Activated CD4-positive, alpha-beta T cell treated with anti-CD3 and anti-CD28 coated beads for 36 hours (primary cell): ENCODE results near the gene RIPK3. TPM values are rescaled to one million over a fixed set of nuclear protein-coding genes. Genes with fewer than 3 reads are reported as not detected.

Experiments
- ATAC-seq: fragments of 200-7000 bp; cut with Tn5 transposase; one replicate; pipeline ENCODE4 v1.10.0; 2021; ENCODE audit warnings: mild to moderate bottlenecking, moderate library complexity
- CTCF ChIA-PET: fragments of 350-600 bp; sonication (Branson Sonifier 250); formaldehyde crosslinking; loops from one replicate; lab custom pipeline; 2021; ENCODE audit warnings: antibody characterized with exemption; lab: Charles Lee
- POLR2A ChIA-PET: fragments of 350-600 bp; sonication (Branson Sonifier 250); formaldehyde crosslinking; loops from one replicate; lab custom pipeline; 2021; ENCODE audit warnings: antibody characterized with exemption, inconsistent platforms; lab: Charles Lee
- DNase-seq: peaks from one replicate; pipeline ENCODE4 v3.0.0-alpha.2; 2020
- H3K27ac Mint-ChIP-seq: one replicate; pipeline ENCODE4 v1.8.0; 2021; ENCODE audit warnings: mixed read lengths
- H3K27me3 Mint-ChIP-seq: one replicate; pipeline ENCODE4 v1.8.0; 2021; ENCODE audit warnings: mixed read lengths
- H3K36me3 Mint-ChIP-seq: one replicate; pipeline ENCODE4 v1.8.0; 2021; ENCODE audit warnings: low read depth, mixed read lengths
- H3K4me1 Mint-ChIP-seq: one replicate; pipeline ENCODE4 v1.8.0; 2021; ENCODE audit warnings: mixed read lengths
- H3K4me3 Mint-ChIP-seq: one replicate; pipeline ENCODE4 v1.8.0; 2021; ENCODE audit warnings: mild to moderate bottlenecking, moderate library complexity, mixed read lengths
- H3K9me3 Mint-ChIP-seq: one replicate; pipeline ENCODE4 v1.8.0; 2021; ENCODE audit warnings: low read depth, mixed read lengths
- intact Hi-C, 2 experiments: fragments of 100-400 bp; cut with DNase I in 1 of 2; cut with micrococcal nuclease in 1 of 2; formaldehyde crosslinking; loops; one replicate each; pipeline versions ENCODE4 v1.14.2 to v1.15.1; 2022 to 2024; cut with DNase I, micrococcal nuclease
- total RNA-seq, 2 experiments: library from RNA; stranded (reverse); gene quantifications; one replicate each; pipeline ENCODE4 v1.2.3, GENCODE V29; 2021

RIPK3 gene
- total RNA-seq, 2 experiments from 2014 or later = 8.9 to 9.4 TPM

GRCh38 chr14:24299255-24300191 is 40.3 kb downstream of the RIPK3 start, which contains the start of the genes DHRS1 and NOP9:
Gene DHRS1, minus strand, starts transcription at chr14:24299780. Its CDS starts 674 bp downstream, at chr14:24299106.
Gene NOP9, plus strand, starts transcription at chr14:24299850. Its CDS starts 105 bp downstream, at chr14:24299955.
- intact Hi-C loops = loop anchor here (1.0 to 5.0 kb wide), 14 partner anchors 28 to 287 kb away; partner anchors contain the start of genes CHMP4A (in 2 of the 2), CARMIL3 (in 1 of the 2), DCAF11 (in 1 of the 2) and EMC9 (in 1 of the 2)
- peaks cover 51% of the 10 kb centered on the region for H3K4me1 Mint-ChIP-seq
- peak within 1 kb of the TSS; percentile 77 for H3K27ac Mint-ChIP-seq
- H3K9me3 Mint-ChIP-seq = no peaks in the 10 kb centered on the region
- peaks cover 37% of the 10 kb centered on the region for H3K36me3 Mint-ChIP-seq
- ATAC-seq = peak; percentile 67
- DNase-seq = peak; percentile 96
- H3K27me3 Mint-ChIP-seq = no peaks in the 10 kb centered on the region
- peak within 1 kb of the TSS; percentile 91 for H3K4me3 Mint-ChIP-seq
- POLR2A ChIA-PET = interaction anchor here (0.5 to 1.7 kb wide), 6 partner anchors 11 to 422 kb away, joined by 3 to 12 read pairs (median 3); partner anchors contain the start of genes DCAF11, NRL and TINF2
- CTCF ChIA-PET = interaction anchor here (0.6 to 16.5 kb wide), 18 partner anchors 9 to 189 kb away, joined by 3 to 430 read pairs (median 6); partner anchors contain the start of genes CHMP4A, CIDEB, DCAF11 and GMPR2

GRCh38 chr14:24298892-24299254 is 40.9 kb downstream of the RIPK3 start:
- intact Hi-C loops = loop anchor here (1.0 to 5.0 kb wide), 14 partner anchors 28 to 287 kb away; partner anchors contain the start of genes CHMP4A (in 2 of the 2), CARMIL3 (in 1 of the 2), DCAF11 (in 1 of the 2) and EMC9 (in 1 of the 2)
- H3K4me3 Mint-ChIP-seq = peak overlapping the region; percentile 91
- ChIA-PET POLR2A (interaction anchor here (0.7 to 1.7 kb wide), 3 partner anchors 34 to 185 kb away, joined by 3 to 12 read pairs (median 6); partner anchors contain the start of genes DCAF11, NRL and TINF2), CTCF (interaction anchor here (0.9 to 16.5 kb wide), 10 partner anchors 11 to 138 kb away, joined by 4 to 430 read pairs (median 22); partner anchors contain the start of genes CHMP4A, CIDEB, GMPR2 and LTB4R)
- no peaks in the 10 kb centered on the region for H3K27me3 Mint-ChIP-seq
- H3K27ac Mint-ChIP-seq = peak overlapping the region; percentile 77
- ATAC-seq (peak; percentile 18), DNase-seq (peak; percentile 52)
- H3K36me3 Mint-ChIP-seq = peaks cover 33% of the 10 kb centered on the region
- H3K4me1 Mint-ChIP-seq = peaks cover 51% of the 10 kb centered on the region
- H3K9me3 Mint-ChIP-seq = no peaks in the 10 kb centered on the region

GRCh38 chr14:24297190-24297964 is 42.4 kb downstream of the RIPK3 start:
- Mint-ChIP-seq H3K9me3 (no peaks in the 10 kb centered on the region), H3K4me1 (peaks cover 51% of the 10 kb centered on the region), H3K27ac (peak overlapping the region; percentile 79), H3K36me3 (peaks cover 28% of the 10 kb centered on the region), H3K27me3 (no peaks in the 10 kb centered on the region), H3K4me3 (no peak overlapping the region)
- intact Hi-C loops = loop anchor here (1.0 to 5.0 kb wide), 9 partner anchors 8 to 285 kb away; partner anchors contain the start of genes MDP1 (in 2 of the 2), RNF31 (in 2 of the 2), CARMIL3 (in 1 of the 2) and LTB4R (in 1 of the 2)
- ATAC-seq (peak; percentile 25), DNase-seq (no peak)
- CTCF ChIA-PET = interaction anchor here (0.6 to 16.5 kb wide), 30 partner anchors 13 to 359 kb away, joined by 3 to 430 read pairs (median 4); partner anchors contain the start of genes CHMP4A, CIDEB, GMPR2 and IRF9
- POLR2A ChIA-PET = interaction anchor here (0.6 to 1.5 kb wide), 7 partner anchors 26 to 151 kb away, joined by 3 to 7 read pairs (median 3); partner anchors contain the start of genes PSME2, RABGGTA and TINF2

- ChIA-PET CTCF (interaction anchor here (0.6 to 16.5 kb wide), 31 partner anchors 9 to 253 kb away, joined by 3 to 430 read pairs (median 4); partner anchors contain the start of genes CHMP4A, CIDEB, EMC9 and GMPR2), POLR2A (interaction anchor here (0.6 to 1.5 kb wide), 6 partner anchors 25 to 150 kb away, joined by 3 to 7 read pairs (median 4); partner anchors contain the start of genes CHMP4A, PSME2 and RABGGTA)
- peak; percentile 76 for ATAC-seq
- H3K36me3 Mint-ChIP-seq = peaks cover 30% of the 10 kb centered on the region
- peak overlapping the region; percentile 79 for H3K27ac Mint-ChIP-seq
- no peaks in the 10 kb centered on the region for H3K9me3 Mint-ChIP-seq
- peaks cover 45% of the 10 kb centered on the region for H3K4me1 Mint-ChIP-seq
- peak; percentile 88 for DNase-seq
- intact Hi-C loops = loop anchor here (1.0 to 5.0 kb wide), 11 partner anchors 7 to 284 kb away; partner anchors contain the start of genes MDP1 (in 2 of the 2), RNF31 (in 2 of the 2), CARMIL3 (in 1 of the 2) and LTB4R (in 1 of the 2)
- H3K27me3 Mint-ChIP-seq = no peaks in the 10 kb centered on the region
- peak overlapping the region; percentile 16 for H3K4me3 Mint-ChIP-seq
Observed at GRCh38 chr14:24296341-24297157, 43.2 kb downstream of the RIPK3 start.

GRCh38 chr14:24293525-24293924 is 46.3 kb downstream of the RIPK3 start:
- H3K27ac Mint-ChIP-seq = no peak overlapping the region
- no peaks in the 10 kb centered on the region for H3K9me3 Mint-ChIP-seq
- intact Hi-C loops = no loop called here
- H3K36me3 Mint-ChIP-seq = peaks cover 40% of the 10 kb centered on the region
- peaks cover 46% of the 10 kb centered on the region for H3K4me1 Mint-ChIP-seq
- H3K4me3 Mint-ChIP-seq = no peak overlapping the region
- ChIA-PET POLR2A (no interaction called here), CTCF (interaction anchor here (0.7 to 4.2 kb wide), 11 partner anchors 9 to 143 kb away, joined by 3 to 36 read pairs (median 6); partner anchors contain the start of genes CIDEB, MDP1 and RABGGTA)
- no peak for ATAC-seq
- H3K27me3 Mint-ChIP-seq = no peaks in the 10 kb centered on the region
- DNase-seq = no peak

GRCh38 chr14:24292118-24292807 is 47.5 kb downstream of the RIPK3 start:
- ChIA-PET POLR2A (interaction anchor here (1.1 kb wide), 1 partner anchor 50 kb away, joined by 4 read pairs; the partner anchor contains the start of gene TINF2), CTCF (interaction anchor here (0.8 to 4.2 kb wide), 11 partner anchors 11 to 145 kb away, joined by 3 to 36 read pairs (median 6); partner anchors contain the start of genes CIDEB, MDP1, RABGGTA and TINF2)
- H3K4me1 Mint-ChIP-seq = peaks cover 45% of the 10 kb centered on the region
- intact Hi-C loops = no loop called here
- peaks cover 41% of the 10 kb centered on the region for H3K36me3 Mint-ChIP-seq
- no peak overlapping the region for H3K27ac Mint-ChIP-seq
- ATAC-seq (no peak), DNase-seq (no peak)
- no peaks in the 10 kb centered on the region for H3K27me3 Mint-ChIP-seq
- no peaks in the 10 kb centered on the region for H3K9me3 Mint-ChIP-seq
- no peak overlapping the region for H3K4me3 Mint-ChIP-seq

- Mint-ChIP-seq H3K36me3 (peaks cover 39% of the 10 kb centered on the region), H3K4me1 (peaks cover 38% of the 10 kb centered on the region), H3K27me3 (no peaks in the 10 kb centered on the region), H3K27ac (no peak overlapping the region), H3K9me3 (no peaks in the 10 kb centered on the region), H3K4me3 (no peak overlapping the region)
- ChIA-PET POLR2A (interaction anchor here (1.0 to 1.1 kb wide), 2 partner anchors 14 to 49 kb away, joined by 3 to 4 read pairs; partner anchors contain the start of gene TINF2), CTCF (interaction anchor here (1.0 to 4.2 kb wide), 8 partner anchors 11 to 145 kb away, joined by 3 to 36 read pairs (median 6); partner anchors contain the start of genes LTB4R2, RABGGTA and TINF2)
- intact Hi-C loops = no loop called here
- no peak for DNase-seq
- ATAC-seq = no peak
Observed at GRCh38 chr14:24291446-24292117, 48.2 kb downstream of the RIPK3 start.

DNA sequence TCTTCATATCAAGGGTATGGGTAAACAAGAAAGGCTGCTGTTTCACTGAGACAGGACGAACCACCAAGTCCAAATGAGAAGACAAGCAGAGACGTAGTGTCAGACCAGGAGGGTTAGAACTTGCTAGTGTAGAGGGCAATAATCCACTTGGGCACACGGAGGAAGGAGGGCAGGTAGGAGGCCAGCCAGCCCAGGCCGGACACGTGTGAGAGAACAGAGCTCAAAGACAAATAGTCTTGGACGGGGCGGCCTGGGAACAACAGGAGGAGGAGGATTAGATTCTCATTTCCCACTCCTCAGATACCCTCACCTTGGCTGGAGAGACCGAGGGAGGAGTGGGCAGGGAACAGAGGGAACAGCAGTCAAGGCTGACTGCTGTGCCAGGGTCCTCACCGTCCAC is 49.0 kb downstream of the RIPK3 start:
- Mint-ChIP-seq H3K4me3 (no peak overlapping the region), H3K4me1 (peaks cover 29% of the 10 kb centered on the region), H3K27ac (no peak overlapping the region), H3K9me3 (no peaks in the 10 kb centered on the region), H3K36me3 (peaks cover 31% of the 10 kb centered on the region), H3K27me3 (no peaks in the 10 kb centered on the region)
- intact Hi-C loops = no loop called here
- ChIA-PET POLR2A (interaction anchor here (1.0 to 1.5 kb wide), 2 partner anchors 13 to 48 kb away, joined by 3 to 10 read pairs; partner anchors contain the start of gene TINF2), CTCF (interaction anchor here (0.9 to 4.2 kb wide), 12 partner anchors 9 to 183 kb away, joined by 3 to 36 read pairs (median 6); partner anchors contain the start of genes CIDEB, DHRS1, LTB4R2 and MDP1)
- DNase-seq = no peak
- no peak for ATAC-seq
